HepG2 (cell line): Measurements from ENCODE around the gene SYNE1. TPM values are rescaled to one million over a fixed set of nuclear protein-coding genes. Genes with fewer than 3 reads are reported as not detected.
A peak's percentile ranks its signal among the peaks of the same experiment; 100 is the strongest.

Experiments used
- BATF2 ChIP-seq: sonication (generic); formaldehyde crosslinking; IDR thresholded peaks from 2 replicates; pipeline ENCODE4 v1.8.0; 2022; ENCODE audit warnings: mild to moderate bottlenecking, missing genetic modification reagents, moderate library complexity
- BCL6 ChIP-seq: IDR thresholded peaks from 2 replicates; pipeline ENCODE4 v1.6.1; 2016; ENCODE audit warnings: missing genetic modification reagents, missing compliant biosample characterization
- CBX2 ChIP-seq, 2 experiments: fragments of 200-600 bp in 1 of 2; sonication (generic); formaldehyde crosslinking in 1 of 2; IDR thresholded peaks; 2 replicates each; pipeline versions ENCODE4 v1.7.0 to v1.8.1; 2018 to 2022; ENCODE audit warnings: low read depth in 2 of 2, low read length in 1 of 2, mild to moderate bottlenecking in 1 of 2, missing genetic modification reagents in 1 of 2
- CSRNP1 ChIP-seq: sonication (generic); formaldehyde crosslinking; IDR thresholded peaks from 2 replicates; pipeline ENCODE4 v1.8.1; 2023; ENCODE audit warnings: mild to moderate bottlenecking, missing genetic modification reagents
- DMAP1 ChIP-seq: IDR thresholded peaks from 2 replicates; pipeline ENCODE4 v1.6.1; 2016
- HNRNPUL1 ChIP-seq: fragments of 200-400 bp; formaldehyde crosslinking; IDR thresholded peaks from 2 replicates; pipeline ENCODE4 v1.6.1; 2017; ENCODE audit warnings: low read depth, mild to moderate bottlenecking, low read length, moderate library complexity
- ISX ChIP-seq: sonication (generic); formaldehyde crosslinking; conservative IDR thresholded peaks from 2 replicates; pipeline ENCODE4 v1.5.0; 2020; ENCODE audit warnings: missing genetic modification reagents
- JUND ChIP-seq: sonication (generic); formaldehyde crosslinking; IDR thresholded peaks from 2 replicates; pipeline ENCODE4 v1.8.0; 2022; ENCODE audit warnings: mild to moderate bottlenecking, missing genetic modification reagents
- NR2F6 ChIP-seq, 2 experiments: IDR thresholded peaks; 2 replicates each; pipeline ENCODE4 v1.6.1; 2016; ENCODE audit warnings: antibody characterized with exemption in 1 of 2, mild to moderate bottlenecking in 1 of 2
- PRDM15 ChIP-seq: sonication (generic); formaldehyde crosslinking; IDR thresholded peaks from 2 replicates; pipeline ENCODE4 v1.4.0; 2020; ENCODE audit warnings: missing genetic modification reagents
- RNF2 ChIP-seq: fragments of 450-650 bp; conservative IDR thresholded peaks from 2 replicates; pipeline ENCODE4 v1.6.1; 2016; ENCODE audit warnings: low read depth
- SOX5 ChIP-seq: IDR thresholded peaks from 2 replicates; pipeline ENCODE4 v1.6.1; 2016; ENCODE audit warnings: borderline replicate concordance
- TBX2 ChIP-seq: sonication (generic); formaldehyde crosslinking; IDR thresholded peaks from 2 replicates; pipeline ENCODE4 v1.5.0; 2020; ENCODE audit warnings: missing genetic modification reagents, mild to moderate bottlenecking, borderline replicate concordance
- TRIM24 ChIP-seq: sonication (generic); formaldehyde crosslinking; IDR thresholded peaks from 2 replicates; pipeline ENCODE4 v1.8.0; 2022; ENCODE audit warnings: mild to moderate bottlenecking, missing genetic modification reagents
- UBTF ChIP-seq: sonication (generic); formaldehyde crosslinking; IDR thresholded peaks from 2 replicates; pipeline ENCODE4 v1.4.0; 2020; ENCODE audit warnings: mild to moderate bottlenecking, missing genetic modification reagents
- ZNF160 ChIP-seq: sonication (generic); formaldehyde crosslinking; IDR thresholded peaks from 2 replicates; pipeline ENCODE4 v1.8.0; 2022; ENCODE audit warnings: mild to moderate bottlenecking, inconsistent platforms, missing genetic modification reagents
- ZNF292 ChIP-seq: sonication (generic); formaldehyde crosslinking; IDR thresholded peaks from 2 replicates; pipeline ENCODE4 v1.8.1; 2022; ENCODE audit warnings: mild to moderate bottlenecking, low read depth, missing genetic modification reagents, borderline replicate concordance
- ZNF549 ChIP-seq: sonication (generic); formaldehyde crosslinking; IDR thresholded peaks from 2 replicates; pipeline ENCODE4 v1.5.0; 2020; ENCODE audit warnings: missing genetic modification reagents
- ZNF749 ChIP-seq: sonication (generic); formaldehyde crosslinking; IDR thresholded peaks from 2 replicates; pipeline ENCODE4 v1.8.0; 2022; ENCODE audit warnings: mild to moderate bottlenecking, missing genetic modification reagents, moderate library complexity, borderline replicate concordance
- ZNF772 ChIP-seq: sonication (generic); formaldehyde crosslinking; IDR thresholded peaks from 2 replicates; pipeline ENCODE4 v1.5.0; 2020; ENCODE audit warnings: mild to moderate bottlenecking, missing genetic modification reagents
- ZSCAN20 ChIP-seq: sonication (generic); formaldehyde crosslinking; IDR thresholded peaks from 2 replicates; pipeline ENCODE4 v1.4.0; 2020; ENCODE audit warnings: missing genetic modification reagents, mild to moderate bottlenecking, borderline replicate concordance
- polyA plus RNA-seq, 8 experiments: library from polyadenylated mRNA; depleted of rRNA in 3 of 8; stranded (reverse) in 7 of 8; unstranded in 1 of 8; fragments of >200 nt; fragmentation: Illumina TruSeq in 4 of 8; extraction: Trizol in 4 of 8; gene quantifications; 2 replicates each; pipeline versions ENCODE4 v1.2.1 to v1.2.3, GENCODE V29; 2011 to 2016; ENCODE audit warnings: low read depth in 4 of 8, missing spikeins in 1 of 8, mixed read lengths in 1 of 8; ENCODE audit not compliant: insufficient read depth in 1 of 8
- total RNA-seq, 5 experiments: library from RNA; depleted of rRNA; stranded (reverse); fragments of >200 nt; fragmentation: Illumina TruSeq; extraction: Trizol; gene quantifications; 2 replicates each; pipeline ENCODE4 v1.2.3, GENCODE V29; 2016; ENCODE audit warnings: low read depth in 1 of 5

SYNE1 gene
- total and polyA plus RNA-seq, 2 of the 13 experiments (the other 11 are each of a cell fraction or from before 2014, with no cell fraction given), result 5.5 to 15.9 TPM

- no peak for TF ChIP-seq BATF2 (CRISPR knock-in tag)
- TF ChIP-seq ZNF160 (CRISPR knock-in tag), result 0 out of 2 replicates have a peak, but pooled peaks have one; percentile 56
- no peak for TF ChIP-seq ZNF549 (CRISPR knock-in tag)
- TF ChIP-seq BCL6 (CRISPR knock-in tag), result no peak
- TF ChIP-seq RNF2, result no peak
- no peak for TF ChIP-seq NR2F6 (IDR thresholded peaks at IDR 0.05)
- no peak for TF ChIP-seq NR2F6 (CRISPR knock-in tag; IDR thresholded peaks at IDR 0.05)
- TF ChIP-seq CSRNP1 (CRISPR knock-in tag), result no peak
- TF ChIP-seq HNRNPUL1, result no peak
- TF ChIP-seq ZNF749 (CRISPR knock-in tag), result no peak
- 0 out of 2 replicates have a peak, but pooled peaks have one; percentile 19 for TF ChIP-seq TRIM24
- no peak for TF ChIP-seq JUND (CRISPR knock-in tag)
- TF ChIP-seq UBTF (CRISPR knock-in tag), result no peak
- no peak for TF ChIP-seq PRDM15
- 0 out of 2 replicates have a peak, but pooled peaks have one; percentile 40 for TF ChIP-seq ZNF292 (CRISPR knock-in tag)
- no peak for TF ChIP-seq ZNF772 (CRISPR knock-in tag)
- no peak for TF ChIP-seq CBX2 (IDR thresholded peaks at IDR 0.05; ENCODE audit: low read depth, low read length)
- TF ChIP-seq CBX2 (CRISPR knock-in tag; IDR thresholded peaks at IDR 0.05; ENCODE audit: low read depth), result no peak
- TF ChIP-seq DMAP1 (CRISPR knock-in tag), result no peak
- TF ChIP-seq ISX (CRISPR knock-in tag), result no peak
- peak; percentile 38; the same call in 1 of the 2 replicates for TF ChIP-seq SOX5
- no peak; the same call in 1 of the 2 replicates for TF ChIP-seq TBX2 (CRISPR knock-in tag)
- no peak for TF ChIP-seq ZSCAN20
Observed at GRCh38 chr6:152241013-152241766, 396.0 kb downstream of the SYNE1 start (continued).
